Gastrocnemius medialis (tissue), 4 donors: ENCODE results near the gene LRRC4C.

ENCODE experiments used
- POLR2A ChIP-seq, 2 donors: fragments of 450-650 bp; IDR thresholded peaks; one replicate each; pipeline ENCODE4 v1.6.1; 2017; ENCODE audit warnings: antibody characterized with exemption in 2 of 2, mild to moderate bottlenecking in 2 of 2, moderate library complexity in 2 of 2
- TF ChIP-seq, protein P1 (sequence below), 5 experiments: fragments of 450-650 bp in 3 of 5; fragments of 200-600 bp in 2 of 5; sonication (generic) in 2 of 5; IDR thresholded peaks in 4 of 5; conservative IDR thresholded peaks in 1 of 5; 1 replicate in 4 of 5; 2 replicates in 1 of 5; pipeline ENCODE4 v1.5.1; 2016 to 2019; ENCODE audit warnings: antibody characterized with exemption in 5 of 5, mild to moderate bottlenecking in 3 of 5, moderate library complexity in 3 of 5

GRCh38 chr11:40879911-40880310 lies 579.5 kb downstream of the LRRC4C start:
- TF ChIP-seq, protein P1, sequence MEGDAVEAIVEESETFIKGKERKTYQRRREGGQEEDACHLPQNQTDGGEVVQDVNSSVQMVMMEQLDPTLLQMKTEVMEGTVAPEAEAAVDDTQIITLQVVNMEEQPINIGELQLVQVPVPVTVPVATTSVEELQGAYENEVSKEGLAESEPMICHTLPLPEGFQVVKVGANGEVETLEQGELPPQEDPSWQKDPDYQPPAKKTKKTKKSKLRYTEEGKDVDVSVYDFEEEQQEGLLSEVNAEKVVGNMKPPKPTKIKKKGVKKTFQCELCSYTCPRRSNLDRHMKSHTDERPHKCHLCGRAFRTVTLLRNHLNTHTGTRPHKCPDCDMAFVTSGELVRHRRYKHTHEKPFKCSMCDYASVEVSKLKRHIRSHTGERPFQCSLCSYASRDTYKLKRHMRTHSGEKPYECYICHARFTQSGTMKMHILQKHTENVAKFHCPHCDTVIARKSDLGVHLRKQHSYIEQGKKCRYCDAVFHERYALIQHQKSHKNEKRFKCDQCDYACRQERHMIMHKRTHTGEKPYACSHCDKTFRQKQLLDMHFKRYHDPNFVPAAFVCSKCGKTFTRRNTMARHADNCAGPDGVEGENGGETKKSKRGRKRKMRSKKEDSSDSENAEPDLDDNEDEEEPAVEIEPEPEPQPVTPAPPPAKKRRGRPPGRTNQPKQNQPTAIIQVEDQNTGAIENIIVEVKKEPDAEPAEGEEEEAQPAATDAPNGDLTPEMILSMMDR (IDR thresholded peaks at IDR 0.05 in 4 of 5, conservative IDR thresholded peaks at IDR 0.05 in 1 of 5) = no peak
- no peak for TF ChIP-seq POLR2A (IDR thresholded peaks at IDR 0.05)
